Choroid plexus epithelial cell (primary cell): ENCODE data around the gene TNNC2.
A peak's percentile ranks its signal among the peaks of the same experiment; 100 is the strongest.

Experiments used
- DNase-seq: peaks from one replicate; pipeline ENCODE4 v3.0.0-alpha.2; 2010; ENCODE audit warnings: low read depth
- H3K4me3 ChIP-seq: 2 replicates; pipeline ENCODE4 v1.5.1; 2011; ENCODE audit warnings: low read depth, mild to moderate bottlenecking, control low read depth, low read length, moderate library complexity
- TF ChIP-seq, protein P1 (sequence below): conservative IDR thresholded peaks from 2 replicates; pipeline ENCODE4 v1.5.1; 2011; ENCODE audit warnings: low read depth, mild to moderate bottlenecking, control low read depth, inconsistent platforms, low read length, moderate library complexity

TNNC2 gene

DNA sequence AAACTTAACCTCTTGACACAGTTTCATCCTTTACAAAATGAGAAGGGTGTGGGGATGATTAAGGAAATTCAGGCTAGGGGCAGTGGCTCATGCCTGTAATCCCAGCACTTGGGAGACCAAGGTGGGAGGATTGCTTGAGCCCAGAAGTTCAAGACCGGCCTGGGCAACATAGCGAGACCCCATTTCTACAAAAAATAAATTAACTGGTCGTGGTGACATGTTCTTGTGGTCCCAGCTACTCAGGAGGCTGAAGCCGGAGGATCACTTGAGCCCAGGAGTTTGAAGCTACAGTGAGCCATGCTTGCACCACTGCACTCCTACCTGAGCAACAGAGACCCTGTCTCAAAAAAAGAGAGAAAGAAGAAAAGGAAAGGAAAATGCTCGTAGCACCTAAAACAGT lies 39.3 kb upstream of the TNNC2 start:
- no peak overlapping the region for H3K4me3 ChIP-seq
- no peak for DNase-seq
- TF ChIP-seq, protein P1, sequence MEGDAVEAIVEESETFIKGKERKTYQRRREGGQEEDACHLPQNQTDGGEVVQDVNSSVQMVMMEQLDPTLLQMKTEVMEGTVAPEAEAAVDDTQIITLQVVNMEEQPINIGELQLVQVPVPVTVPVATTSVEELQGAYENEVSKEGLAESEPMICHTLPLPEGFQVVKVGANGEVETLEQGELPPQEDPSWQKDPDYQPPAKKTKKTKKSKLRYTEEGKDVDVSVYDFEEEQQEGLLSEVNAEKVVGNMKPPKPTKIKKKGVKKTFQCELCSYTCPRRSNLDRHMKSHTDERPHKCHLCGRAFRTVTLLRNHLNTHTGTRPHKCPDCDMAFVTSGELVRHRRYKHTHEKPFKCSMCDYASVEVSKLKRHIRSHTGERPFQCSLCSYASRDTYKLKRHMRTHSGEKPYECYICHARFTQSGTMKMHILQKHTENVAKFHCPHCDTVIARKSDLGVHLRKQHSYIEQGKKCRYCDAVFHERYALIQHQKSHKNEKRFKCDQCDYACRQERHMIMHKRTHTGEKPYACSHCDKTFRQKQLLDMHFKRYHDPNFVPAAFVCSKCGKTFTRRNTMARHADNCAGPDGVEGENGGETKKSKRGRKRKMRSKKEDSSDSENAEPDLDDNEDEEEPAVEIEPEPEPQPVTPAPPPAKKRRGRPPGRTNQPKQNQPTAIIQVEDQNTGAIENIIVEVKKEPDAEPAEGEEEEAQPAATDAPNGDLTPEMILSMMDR = no peak

GRCh38 chr20:45863543-45864470 lies 36.7 kb upstream of the TNNC2 start:
- H3K4me3 ChIP-seq = no peak overlapping the region
- no peak for DNase-seq
- TF ChIP-seq, protein P1 = no peak

DNA sequence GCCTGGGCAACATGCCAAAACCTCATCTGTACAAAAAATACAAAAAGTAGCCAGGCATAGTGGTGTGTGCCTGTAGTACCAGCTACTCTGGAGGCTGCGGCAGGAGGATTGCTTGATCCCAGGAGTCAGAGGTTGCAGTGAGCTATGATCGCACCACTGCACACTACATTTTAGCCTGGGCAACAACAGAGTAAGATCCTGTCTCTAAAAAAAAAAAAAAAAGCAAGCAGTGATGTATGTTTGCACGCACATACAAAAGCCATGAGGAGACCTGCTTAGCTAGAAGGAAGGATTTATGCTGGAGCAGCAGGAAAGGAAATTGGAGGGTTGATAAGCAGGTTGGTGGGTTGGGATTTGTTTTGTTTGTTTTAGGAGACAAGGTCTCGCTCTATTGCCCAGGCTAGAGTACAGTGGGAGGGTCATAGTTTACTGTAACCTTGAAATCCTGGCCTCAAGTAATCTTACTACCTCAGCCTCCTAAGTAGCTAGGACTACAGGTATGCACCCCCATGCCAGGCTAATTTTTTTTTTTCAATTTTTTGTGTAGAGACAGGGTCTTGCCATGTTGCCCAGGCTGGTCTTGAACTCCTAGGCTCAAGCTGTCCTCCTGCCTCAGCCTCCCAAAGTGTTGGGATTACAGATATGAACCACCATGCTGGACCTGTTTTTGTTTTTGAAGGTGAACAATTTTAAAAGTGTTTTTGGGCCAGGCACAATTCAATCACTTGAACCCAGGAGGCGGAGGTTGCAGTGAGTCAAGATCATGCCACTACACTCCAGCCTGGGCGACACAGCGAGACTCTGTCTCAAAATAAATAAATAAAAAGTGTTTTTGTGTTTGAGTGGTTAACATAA lies 34.3 kb upstream of the TNNC2 start:
- H3K4me3 ChIP-seq = no peak overlapping the region

DNA sequence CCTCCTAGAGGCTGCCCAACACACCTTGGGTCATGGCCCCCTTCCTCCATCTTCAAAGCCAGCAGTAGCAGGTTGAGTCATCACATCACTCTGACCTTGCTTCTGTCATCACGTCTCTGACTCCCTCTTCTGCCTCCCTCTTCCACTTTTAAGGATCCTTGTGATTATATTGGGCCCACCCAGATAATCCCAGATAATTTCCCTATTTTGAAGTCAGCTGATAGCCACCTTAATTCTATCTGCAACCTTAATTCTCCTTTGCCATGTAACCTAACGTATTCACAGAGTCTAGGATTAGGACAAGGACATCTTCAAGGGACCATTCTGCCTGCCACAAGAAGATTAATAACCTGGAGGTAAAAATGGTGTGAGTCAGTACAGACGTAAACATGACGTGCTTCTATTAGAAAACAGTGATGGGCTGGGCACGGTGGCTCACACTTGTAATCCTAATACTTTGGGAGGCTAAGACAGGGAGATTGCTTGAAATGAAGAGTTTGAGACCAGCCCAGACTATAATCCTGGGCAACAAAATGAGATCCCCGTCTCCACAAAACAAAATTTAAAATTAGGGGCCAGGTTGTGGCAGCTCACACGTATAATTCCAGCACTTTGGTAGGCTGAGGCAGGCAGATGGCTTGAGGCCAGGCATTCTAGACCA lies 33.6 kb upstream of the TNNC2 start:
- no peak for DNase-seq
- TF ChIP-seq, protein P1 = no peak
- H3K4me3 ChIP-seq = no peak overlapping the region

More for the DNA sequence above, 34.3 kb upstream of the TNNC2 start:
- DNase-seq = no peak
- TF ChIP-seq, protein P1 = no peak

- no peak overlapping the region for H3K4me3 ChIP-seq
- TF ChIP-seq, protein P1 = no peak
- DNase-seq = no peak
These were observed 32.8 kb upstream of the TNNC2 start for GRCh38 chr20:45859916-45860315.

DNA sequence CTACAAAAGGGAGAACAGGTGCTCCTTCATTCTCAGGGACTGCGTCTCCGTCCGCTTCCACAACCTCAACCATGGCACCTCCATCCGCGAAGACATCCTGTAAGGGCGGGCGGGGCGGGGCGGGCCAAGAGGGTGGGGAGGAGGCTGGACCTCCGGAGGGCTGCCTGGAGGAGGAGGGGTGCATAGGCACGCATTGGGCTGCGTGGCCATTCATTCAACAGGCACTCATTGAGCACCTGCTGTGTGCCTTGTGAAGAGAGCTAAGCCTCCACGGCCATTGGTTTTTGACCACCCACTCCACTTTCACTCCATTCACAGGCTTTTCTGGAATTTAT lies 30.7 kb upstream of the TNNC2 start:
- peak; percentile 39 for DNase-seq
- H3K4me3 ChIP-seq = peak overlapping the region; percentile 91
- TF ChIP-seq, protein P1 = no peak
